GM19023 (cell line): ENCODE measurements around the gene ERAP2.
A peak's percentile ranks its signal among the peaks of the same experiment; 100 is the strongest.
"Not testable (repeated sequence)": the region's sequence is repeated elsewhere in the genome, so short reads cannot be mapped to it uniquely, and the experiment has no call there.

Experiments used
- ATAC-seq: cut with Tn5 transposase; IDR thresholded peaks from one replicate; pipeline ENCODE4 v1.9.1; 2021; ENCODE audit warnings: mild to moderate bottlenecking, moderate library complexity; ENCODE audit not compliant: unreplicated experiment

Gene ERAP2

DNA sequence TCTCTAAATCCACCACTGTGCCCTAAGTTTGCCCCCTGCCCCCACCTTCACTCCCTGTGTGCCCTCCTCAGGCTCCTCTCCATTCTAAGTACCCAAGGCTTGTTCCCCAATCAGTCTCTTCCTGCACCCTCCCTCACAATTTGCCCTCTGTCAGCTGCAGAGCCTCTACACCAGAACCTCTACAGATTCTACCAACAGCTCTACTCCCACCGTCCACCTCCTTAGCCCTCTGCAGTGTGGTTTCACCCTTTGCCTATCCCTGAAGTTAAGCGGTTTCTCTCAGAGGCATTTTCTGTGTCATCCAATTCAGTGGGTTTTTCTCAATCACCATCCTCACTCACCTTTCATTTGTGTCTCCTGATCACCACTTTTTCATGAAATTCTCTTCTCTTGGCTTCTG, 13.2 kb upstream of the ERAP2 start:
- no peak for ATAC-seq

DNA sequence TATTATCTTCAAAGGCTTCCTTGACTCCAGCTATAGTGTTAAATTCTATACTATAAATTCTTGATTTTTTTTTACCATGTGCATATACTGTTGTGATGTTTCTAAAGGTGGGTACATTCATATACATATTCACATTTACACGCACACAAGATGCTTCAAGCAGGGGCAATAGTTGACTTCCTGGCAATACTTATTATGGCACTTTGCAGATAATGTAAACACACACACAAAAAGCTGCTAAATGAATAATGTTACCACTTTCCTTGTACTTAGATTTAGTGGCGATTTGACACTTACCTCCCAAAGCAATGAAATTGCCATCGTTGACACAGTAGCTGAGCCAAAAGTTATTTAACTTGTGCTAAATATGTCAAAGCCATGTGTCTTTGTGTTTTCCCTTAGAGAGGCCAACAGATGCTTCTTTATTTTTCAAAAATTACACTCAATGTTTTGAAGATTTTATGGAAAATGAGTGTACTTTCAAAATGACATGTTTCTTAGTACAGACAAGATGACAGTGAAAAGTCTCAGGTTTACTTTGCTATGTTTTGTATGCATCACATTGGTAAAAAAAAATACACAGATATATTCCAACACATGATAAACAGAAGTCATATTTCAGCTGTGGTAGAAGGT, 12.2 kb upstream of the ERAP2 start:
- no peak for ATAC-seq

DNA sequence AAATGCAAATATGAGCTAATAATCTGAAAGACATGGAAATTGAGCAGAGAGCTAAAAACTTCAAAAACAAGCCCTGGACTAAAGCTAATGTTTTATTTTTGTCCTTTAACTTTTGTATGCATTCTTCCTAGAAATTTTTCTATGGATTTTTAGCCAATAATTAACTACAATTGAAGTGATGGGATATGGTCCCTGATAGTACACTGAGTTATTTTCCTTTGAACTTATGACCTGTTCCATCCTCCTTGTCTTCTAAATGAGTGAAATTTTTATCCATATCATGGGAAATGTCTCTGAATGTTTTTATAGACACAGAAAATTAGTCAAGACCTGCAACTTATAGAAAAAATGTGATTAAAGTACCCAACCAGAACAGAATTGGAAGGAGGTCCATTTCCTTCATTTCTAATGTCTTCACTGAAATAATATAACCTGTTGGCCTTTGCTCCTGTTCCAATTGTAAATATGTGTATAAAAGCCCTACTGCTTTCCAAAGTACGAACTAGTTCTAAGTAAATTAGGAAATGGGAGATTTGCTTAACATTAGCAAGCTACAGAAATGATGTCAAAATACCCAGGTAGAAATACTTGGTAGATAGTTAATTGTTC, 11.3 kb upstream of the ERAP2 start:
- no peak for ATAC-seq

- ATAC-seq, result peak; percentile 78
Measured at GRCh38 chr5:96868603-96869371, 7.5 kb upstream of the ERAP2 start.

DNA sequence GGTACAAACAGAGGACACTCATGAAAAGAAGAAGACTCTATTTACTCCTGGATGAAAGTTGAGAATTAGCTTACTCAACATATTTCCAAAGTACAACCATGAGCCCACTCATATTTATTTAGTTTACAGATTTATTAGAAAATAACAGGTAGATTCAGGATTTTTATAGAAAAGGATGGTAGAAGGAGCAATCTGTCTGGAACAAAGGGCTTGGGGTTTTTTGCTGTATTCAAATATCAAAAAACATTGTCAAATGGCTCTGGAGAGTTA, 7.0 kb upstream of the ERAP2 start:
- ATAC-seq, result no peak

GRCh38 chr5:96870094-96871026, 5.9 kb upstream of the ERAP2 start:
- peak; percentile 73 for ATAC-seq

DNA sequence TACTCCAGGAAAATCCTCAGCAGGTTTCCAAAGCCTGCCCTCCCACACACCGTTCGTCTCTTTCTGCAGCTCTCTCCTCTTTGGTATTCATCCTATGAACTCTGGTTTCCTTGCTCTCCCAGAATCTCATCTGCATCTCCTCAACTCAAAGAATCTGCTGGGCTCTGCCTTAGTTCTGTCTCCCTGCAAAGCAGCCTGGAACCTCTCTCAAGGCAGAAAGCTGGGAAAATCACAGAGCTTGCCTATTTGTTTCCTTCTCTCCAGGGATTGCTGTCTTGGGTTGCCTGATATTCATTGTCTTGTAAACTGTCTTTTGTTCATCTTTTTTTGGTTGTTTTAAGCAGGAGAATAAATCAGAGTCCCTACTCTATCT, 5.3 kb upstream of the ERAP2 start:
- ATAC-seq, result no peak

GRCh38 chr5:96871686-96872085, 4.6 kb upstream of the ERAP2 start:
- no peak for ATAC-seq

DNA sequence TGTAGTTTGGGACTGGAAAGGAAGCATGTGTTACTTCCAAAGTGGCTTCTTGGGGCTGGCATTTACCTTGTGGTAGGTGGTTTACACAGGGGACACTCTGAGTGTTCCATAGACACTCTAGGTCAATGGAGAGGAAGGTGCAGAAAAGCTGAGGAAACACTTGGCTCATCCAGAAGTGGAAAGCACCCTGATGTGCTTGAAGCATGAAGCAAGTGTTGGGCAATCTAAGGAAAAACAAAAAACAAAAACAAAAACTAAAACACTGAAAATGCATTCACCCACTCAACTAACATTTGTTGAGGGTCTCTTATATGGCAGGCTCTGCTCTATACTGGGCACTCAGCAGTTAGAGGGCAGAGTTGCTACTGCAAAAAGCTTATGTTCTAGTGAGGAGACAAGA, 2.9 kb upstream of the ERAP2 start:
- no peak for ATAC-seq

DNA sequence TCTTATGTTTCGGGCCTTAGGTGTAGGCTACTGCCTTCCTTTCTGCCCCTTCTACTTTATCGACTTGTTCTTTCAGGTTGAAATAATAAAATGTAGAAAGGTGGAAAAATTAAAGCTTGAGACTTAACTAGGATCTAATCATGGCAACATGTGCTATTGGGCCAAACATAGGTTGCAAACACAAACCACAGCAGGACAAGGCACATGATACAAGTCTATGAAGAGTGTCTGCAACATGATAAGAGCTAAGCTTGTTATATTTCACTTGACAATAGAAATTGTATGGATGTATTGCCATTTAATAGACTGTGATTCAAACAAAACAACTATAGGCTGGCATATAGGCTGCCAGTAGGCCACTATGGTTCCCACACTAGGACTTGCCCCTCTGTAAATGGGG, 1.7 kb upstream of the ERAP2 start:
- no peak for ATAC-seq

GRCh38 chr5:96875791-96876291, 459 bp upstream of the ERAP2 start:
- ATAC-seq, result peak; percentile 16

- not testable (repeated sequence) for ATAC-seq
Measured at GRCh38 chr5:96876977-96877469, 723 bp downstream of the ERAP2 start.

GRCh38 chr5:96879665-96880064, 3.4 kb downstream of the ERAP2 start:
- no peak for ATAC-seq

GRCh38 chr5:96880444-96881164, 4.3 kb downstream of the ERAP2 start:
- no peak for ATAC-seq

DNA sequence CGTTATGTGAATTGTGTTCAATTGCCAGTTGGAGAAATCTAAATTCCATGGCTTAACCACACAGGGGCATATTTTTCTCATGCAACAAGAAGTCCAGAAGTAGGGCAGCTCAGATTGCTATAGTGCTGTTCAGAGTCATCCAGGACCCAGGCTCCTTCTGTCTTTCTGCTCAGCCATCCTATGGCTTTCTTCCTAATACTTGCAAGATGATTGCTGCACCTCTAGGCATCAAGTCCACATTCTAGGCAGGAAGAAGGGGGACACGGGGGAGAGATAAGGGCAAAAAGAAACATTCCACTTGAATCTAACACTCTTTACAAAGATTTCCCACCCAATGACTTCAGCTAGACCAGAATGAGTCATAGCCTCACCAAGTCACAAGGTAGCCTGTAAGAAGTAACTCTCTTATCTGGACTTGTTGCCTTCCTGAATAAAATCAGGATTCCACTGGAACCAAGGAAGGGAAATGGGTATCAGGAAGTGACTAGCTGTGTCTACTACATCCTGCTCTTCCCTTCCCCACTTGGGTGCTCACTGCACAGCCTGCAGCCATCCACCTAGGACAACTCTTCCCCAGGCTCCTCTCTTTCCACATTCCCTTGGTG, 5.3 kb downstream of the ERAP2 start:
- no peak for ATAC-seq

DNA sequence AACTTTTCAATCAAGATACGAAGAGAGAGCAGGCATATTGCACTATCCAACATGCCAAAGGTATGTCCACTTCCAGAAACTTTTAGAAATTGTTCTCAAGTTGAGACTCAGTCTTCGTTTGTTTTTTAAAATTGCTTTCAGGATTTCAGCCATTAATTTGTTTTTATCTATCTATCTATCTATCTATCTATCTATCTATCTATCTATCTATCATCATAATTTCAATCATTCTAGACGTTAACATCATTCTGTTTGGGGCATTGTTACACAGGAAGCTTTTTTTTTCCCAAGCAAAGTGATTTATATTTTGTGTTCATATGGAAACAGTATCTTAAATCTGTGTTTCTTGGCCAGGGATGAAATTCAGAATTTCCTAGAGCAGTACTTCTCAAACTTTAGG, 7.6 kb downstream of the ERAP2 start:
- ATAC-seq, result no peak

- ATAC-seq, result no peak
Measured at GRCh38 chr5:96884995-96885394, 8.7 kb downstream of the ERAP2 start.

- peak; percentile 81 for ATAC-seq
Measured at GRCh38 chr5:96885518-96886338, 9.4 kb downstream of the ERAP2 start.

GRCh38 chr5:96893342-96893741, 17.0 kb downstream of the ERAP2 start:
- ATAC-seq, result no peak
